ENCODE results near the gene SLC35C1.

SLC35C1 gene

DNA sequence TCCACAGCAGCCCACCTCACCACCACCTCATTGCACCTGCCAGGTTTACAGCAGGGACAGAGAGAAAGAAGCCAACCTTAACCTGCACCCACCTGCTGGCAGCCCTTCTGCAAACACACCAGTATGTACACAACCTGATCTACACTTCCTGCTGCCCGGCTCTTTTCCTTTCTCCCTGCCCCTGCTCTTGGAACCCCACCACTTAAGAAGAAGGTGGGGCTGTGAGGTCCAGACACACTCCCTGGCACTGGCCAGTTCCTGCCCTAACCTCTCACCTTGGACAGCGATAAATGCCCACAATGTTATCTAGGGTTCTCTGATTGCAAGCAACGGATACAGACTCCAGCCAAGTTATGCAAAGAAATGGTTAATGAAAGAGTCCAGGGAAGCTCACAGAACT lies 10.8 kb upstream of the SLC35C1 start:
- Histone ChIP-seq H3K9me2 (replicated peaks; ENCODE audit: insufficient read depth, low read length) (no peaks in the 10 kb centered on the region), H3K9me3 (replicated peaks; ENCODE audit: insufficient read depth, low read length) (no peaks in the 10 kb centered on the region), H3K4me3 (ENCODE audit: low read length) (no peak overlapping the region), H3K79me2 (ENCODE audit: low read length) (no peaks in the 10 kb centered on the region), H3K27me3 (replicated peaks; ENCODE audit: insufficient read depth, low read length) (no peaks in the 10 kb centered on the region), H2AFZ (ENCODE audit: low read length) (no peak overlapping the region), H3K4me2 (ENCODE audit: low read depth, low read length) (no peak overlapping the region), H3F3A (ENCODE audit: insufficient read depth, low read length) (no peaks in the 10 kb centered on the region), H3K36me3 (replicated peaks; ENCODE audit: insufficient read depth, low read length) (no peaks in the 10 kb centered on the region), H3K27ac (ENCODE audit: low read length) (no peak overlapping the region), H3K4me1 (ENCODE audit: low read length) (no peaks in the 10 kb centered on the region), H4K20me1 (ENCODE audit: insufficient read depth, low read length) (no peaks in the 10 kb centered on the region), H3K9ac (ENCODE audit: low read length) (no peak overlapping the region)
- DNase-seq, result no peak
- TF ChIP-seq, protein P1, sequence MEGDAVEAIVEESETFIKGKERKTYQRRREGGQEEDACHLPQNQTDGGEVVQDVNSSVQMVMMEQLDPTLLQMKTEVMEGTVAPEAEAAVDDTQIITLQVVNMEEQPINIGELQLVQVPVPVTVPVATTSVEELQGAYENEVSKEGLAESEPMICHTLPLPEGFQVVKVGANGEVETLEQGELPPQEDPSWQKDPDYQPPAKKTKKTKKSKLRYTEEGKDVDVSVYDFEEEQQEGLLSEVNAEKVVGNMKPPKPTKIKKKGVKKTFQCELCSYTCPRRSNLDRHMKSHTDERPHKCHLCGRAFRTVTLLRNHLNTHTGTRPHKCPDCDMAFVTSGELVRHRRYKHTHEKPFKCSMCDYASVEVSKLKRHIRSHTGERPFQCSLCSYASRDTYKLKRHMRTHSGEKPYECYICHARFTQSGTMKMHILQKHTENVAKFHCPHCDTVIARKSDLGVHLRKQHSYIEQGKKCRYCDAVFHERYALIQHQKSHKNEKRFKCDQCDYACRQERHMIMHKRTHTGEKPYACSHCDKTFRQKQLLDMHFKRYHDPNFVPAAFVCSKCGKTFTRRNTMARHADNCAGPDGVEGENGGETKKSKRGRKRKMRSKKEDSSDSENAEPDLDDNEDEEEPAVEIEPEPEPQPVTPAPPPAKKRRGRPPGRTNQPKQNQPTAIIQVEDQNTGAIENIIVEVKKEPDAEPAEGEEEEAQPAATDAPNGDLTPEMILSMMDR (IDR thresholded peaks at IDR 0.05; ENCODE audit: low read length), result no peak
- TF ChIP-seq EZH2phosphoT487 (IDR thresholded peaks at IDR 0.05; ENCODE audit: low read length), result no peak
- no peak for TF ChIP-seq EZH2 (optimal IDR thresholded peaks at IDR 0.05; ENCODE audit: low read depth, low read length)

DNA sequence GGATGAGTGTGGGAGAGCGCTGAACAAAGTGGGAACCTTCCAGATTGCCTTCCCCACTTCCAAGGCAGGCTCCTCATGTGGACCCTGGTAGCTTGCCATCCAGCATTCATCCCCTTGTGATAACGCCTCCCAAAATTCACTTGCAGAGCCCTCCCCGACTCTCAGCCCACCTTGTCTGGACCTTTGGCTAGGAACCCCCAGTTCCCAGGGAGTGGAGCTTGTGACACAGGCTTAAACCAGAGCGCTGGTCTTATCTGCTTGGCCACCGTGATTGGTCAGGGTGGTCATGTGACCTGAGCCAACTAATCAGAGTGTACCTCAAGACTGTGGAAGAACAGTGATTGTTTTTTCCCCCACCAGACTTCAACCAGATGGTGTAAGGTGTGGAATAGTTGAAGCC lies 9.6 kb upstream of the SLC35C1 start:
- TF ChIP-seq, protein P1 (IDR thresholded peaks at IDR 0.05; ENCODE audit: low read length), result no peak
- TF ChIP-seq EZH2phosphoT487 (IDR thresholded peaks at IDR 0.05; ENCODE audit: low read length) (no peak), EZH2 (optimal IDR thresholded peaks at IDR 0.05; ENCODE audit: low read depth, low read length) (no peak)
- Histone ChIP-seq H2AFZ (ENCODE audit: low read length) (no peak overlapping the region), H3K4me3 (ENCODE audit: low read length) (no peak overlapping the region), H3K9me2 (replicated peaks; ENCODE audit: insufficient read depth, low read length) (no peaks in the 10 kb centered on the region), H3K27ac (ENCODE audit: low read length) (no peak overlapping the region), H3K36me3 (replicated peaks; ENCODE audit: insufficient read depth, low read length) (no peaks in the 10 kb centered on the region), H3K9me3 (replicated peaks; ENCODE audit: insufficient read depth, low read length) (no peaks in the 10 kb centered on the region), H3F3A (ENCODE audit: insufficient read depth, low read length) (no peaks in the 10 kb centered on the region), H3K4me2 (ENCODE audit: low read depth, low read length) (no peak overlapping the region), H3K4me1 (ENCODE audit: low read length) (no peaks in the 10 kb centered on the region), H3K9ac (ENCODE audit: low read length) (no peak overlapping the region), H3K79me2 (ENCODE audit: low read length) (no peaks in the 10 kb centered on the region), H3K27me3 (replicated peaks; ENCODE audit: insufficient read depth, low read length) (no peaks in the 10 kb centered on the region), H4K20me1 (ENCODE audit: insufficient read depth, low read length) (no peaks in the 10 kb centered on the region)
- no peak for DNase-seq

GRCh38 chr11:45796461-45796861 lies 8.5 kb upstream of the SLC35C1 start:
- no peaks in the 10 kb centered on the region for H3K9me2 ChIP-seq (replicated peaks; ENCODE audit: insufficient read depth, low read length)
- no peak overlapping the region for H3K9ac ChIP-seq (ENCODE audit: low read length)
- TF ChIP-seq EZH2 (optimal IDR thresholded peaks at IDR 0.05; ENCODE audit: low read depth, low read length), result no peak
- no peak for TF ChIP-seq EZH2phosphoT487 (IDR thresholded peaks at IDR 0.05; ENCODE audit: low read length)
- TF ChIP-seq, protein P1 (IDR thresholded peaks at IDR 0.05; ENCODE audit: low read length), result no peak
- no peak overlapping the region for H3K4me3 ChIP-seq (ENCODE audit: low read length)
- H3K4me1 ChIP-seq (ENCODE audit: low read length), result no peaks in the 10 kb centered on the region
- no peaks in the 10 kb centered on the region for H3F3A ChIP-seq (ENCODE audit: insufficient read depth, low read length)
- H3K4me2 ChIP-seq (ENCODE audit: low read depth, low read length), result no peak overlapping the region
- H3K36me3 ChIP-seq (replicated peaks; ENCODE audit: insufficient read depth, low read length), result no peaks in the 10 kb centered on the region
- no peaks in the 10 kb centered on the region; the same call in 1 of the 2 replicates for H4K20me1 ChIP-seq (ENCODE audit: insufficient read depth, low read length)
- H3K27ac ChIP-seq (ENCODE audit: low read length), result no peak overlapping the region
- no peaks in the 10 kb centered on the region for H3K9me3 ChIP-seq (replicated peaks; ENCODE audit: insufficient read depth, low read length)
- no peaks in the 10 kb centered on the region for H3K79me2 ChIP-seq (ENCODE audit: low read length)
- H3K27me3 ChIP-seq (replicated peaks; ENCODE audit: insufficient read depth, low read length), result no peaks in the 10 kb centered on the region
- no peak overlapping the region for H2AFZ ChIP-seq (ENCODE audit: low read length)
- no peak for DNase-seq

Measured in MM.1S (cell line).